Neuronal stem cell (in vitro differentiated cells): Measurements from ENCODE around the gene TRABD.

Experiments
- DNase-seq: peaks from one replicate; pipeline ENCODE4 v3.0.0-alpha.2; 2013; ENCODE audit warnings: low spot score
- H2AFZ ChIP-seq: one replicate; pipeline ENCODE4 v1.6.1; 2013; ENCODE audit warnings: mild to moderate bottlenecking, low read length, inconsistent platforms
- H2AK5ac ChIP-seq: 2 replicates; pipeline ENCODE4 v1.6.1; 2013; ENCODE audit warnings: low read depth, mild to moderate bottlenecking, inconsistent platforms, low read length, moderate library complexity, mixed read lengths
- H2BK120ac ChIP-seq: 2 replicates; pipeline ENCODE4 v1.6.1; 2013; ENCODE audit warnings: low read depth, mild to moderate bottlenecking, inconsistent platforms, low read length, moderate library complexity, mixed read lengths
- H2BK12ac ChIP-seq: one replicate; pipeline ENCODE4 v1.6.1; 2013; ENCODE audit warnings: low read length, inconsistent platforms
- H2BK15ac ChIP-seq: 2 replicates; pipeline ENCODE4 v1.6.1; 2013; ENCODE audit warnings: mild to moderate bottlenecking, low read length, inconsistent platforms, mixed read lengths
- H2BK5ac ChIP-seq: one replicate; pipeline ENCODE4 v1.6.1; 2013; ENCODE audit warnings: inconsistent platforms, mild to moderate bottlenecking, low read length, moderate library complexity
- H3K14ac ChIP-seq: one replicate; pipeline ENCODE4 v1.6.1; 2013; ENCODE audit warnings: low read length, inconsistent platforms
- H3K18ac ChIP-seq: 2 replicates; pipeline ENCODE4 v1.6.1; 2013; ENCODE audit warnings: low read length, inconsistent platforms
- H3K23ac ChIP-seq: 2 replicates; pipeline ENCODE4 v1.6.1; 2013; ENCODE audit warnings: low read depth, mild to moderate bottlenecking, mixed read lengths, low read length, inconsistent platforms; ENCODE audit not compliant: poor library complexity
- H3K27ac ChIP-seq: replicated peaks from 3 replicates; pipeline ENCODE4 v1.5.1; 2013; ENCODE audit warnings: low read length, inconsistent platforms
- H3K27me3 ChIP-seq, 3 experiments: 2 replicates each; pipeline ENCODE4 v1.6.1; 2013; ENCODE audit warnings: low read length in 3 of 3, mild to moderate bottlenecking in 2 of 3, inconsistent platforms in 1 of 3, low read depth in 1 of 3, mixed read lengths in 1 of 3, moderate library complexity in 1 of 3; ENCODE audit not compliant: control insufficient read depth in 3 of 3, insufficient read depth in 3 of 3
- H3K36me3 ChIP-seq, 2 donors: replicated peaks in 1 of 2; 2 replicates each; pipeline ENCODE4 v1.6.1; 2013; ENCODE audit warnings: low read length in 2 of 2; ENCODE audit not compliant: control insufficient read depth in 2 of 2, insufficient read depth in 2 of 2
- H3K4ac ChIP-seq: 2 replicates; pipeline ENCODE4 v1.6.1; 2013; ENCODE audit warnings: inconsistent platforms, mild to moderate bottlenecking, low read length, moderate library complexity
- H3K4me1 ChIP-seq, 2 donors: 1 replicate in 1 of 2; 2 replicates in 1 of 2; pipeline ENCODE4 v1.6.1; 2013; ENCODE audit warnings: low read length in 2 of 2, low read depth in 1 of 2; ENCODE audit not compliant: control insufficient read depth in 2 of 2, insufficient read depth in 1 of 2
- H3K4me2 ChIP-seq: one replicate; pipeline ENCODE4 v1.6.1; 2013; ENCODE audit warnings: mild to moderate bottlenecking, low read length, inconsistent platforms; ENCODE audit not compliant: insufficient read depth, poor library complexity, severe bottlenecking
- H3K4me3 ChIP-seq, 2 donors: 2 replicates each; pipeline ENCODE4 v1.5.1; 2013; ENCODE audit warnings: low read length in 2 of 2, mild to moderate bottlenecking in 2 of 2, inconsistent platforms in 1 of 2, moderate library complexity in 1 of 2
- H3K79me1 ChIP-seq: one replicate; pipeline ENCODE4 v1.6.1; 2013; ENCODE audit warnings: low read depth, mild to moderate bottlenecking, inconsistent platforms, low read length, moderate library complexity
- H3K9ac ChIP-seq: one replicate; pipeline ENCODE4 v1.6.1; 2013; ENCODE audit warnings: mild to moderate bottlenecking, low read depth, low read length, inconsistent platforms; ENCODE audit not compliant: poor library complexity
- H3K9me3 ChIP-seq, 2 donors: replicated peaks in 1 of 2; 2 replicates each; pipeline versions ENCODE3 to v1.6.1; 2013; ENCODE audit warnings: low read length in 2 of 2, mild to moderate bottlenecking in 2 of 2, inconsistent platforms in 1 of 2, low read depth in 1 of 2, mixed read lengths in 1 of 2, moderate library complexity in 1 of 2; ENCODE audit not compliant: control insufficient read depth in 2 of 2, insufficient read depth in 1 of 2
- H4K8ac ChIP-seq: one replicate; pipeline ENCODE4 v1.6.1; 2013; ENCODE audit warnings: low read depth, mild to moderate bottlenecking, inconsistent platforms, low read length, moderate library complexity
- H4K91ac ChIP-seq: one replicate; pipeline ENCODE4 v1.6.1; 2013; ENCODE audit warnings: low read length, low read depth, mild to moderate bottlenecking, inconsistent platforms; ENCODE audit not compliant: poor library complexity
- WGBS, 2 donors: extraction: QIAGEN DNeasy Blood & Tissue Kit; methylation state at CpG; one replicate each; pipeline ENCODE4 v1.1.7; 2013; ENCODE audit warnings: missing lambda C conversion rate in 2 of 2, mixed read lengths in 1 of 2; ENCODE audit not compliant: insufficient read length in 2 of 2, insufficient replicate concordance in 1 of 2; ENCODE audit errors: extremely low coverage in 2 of 2; 5-methylcytosine and 5-hydroxymethylcytosine counted together

TRABD gene

DNA sequence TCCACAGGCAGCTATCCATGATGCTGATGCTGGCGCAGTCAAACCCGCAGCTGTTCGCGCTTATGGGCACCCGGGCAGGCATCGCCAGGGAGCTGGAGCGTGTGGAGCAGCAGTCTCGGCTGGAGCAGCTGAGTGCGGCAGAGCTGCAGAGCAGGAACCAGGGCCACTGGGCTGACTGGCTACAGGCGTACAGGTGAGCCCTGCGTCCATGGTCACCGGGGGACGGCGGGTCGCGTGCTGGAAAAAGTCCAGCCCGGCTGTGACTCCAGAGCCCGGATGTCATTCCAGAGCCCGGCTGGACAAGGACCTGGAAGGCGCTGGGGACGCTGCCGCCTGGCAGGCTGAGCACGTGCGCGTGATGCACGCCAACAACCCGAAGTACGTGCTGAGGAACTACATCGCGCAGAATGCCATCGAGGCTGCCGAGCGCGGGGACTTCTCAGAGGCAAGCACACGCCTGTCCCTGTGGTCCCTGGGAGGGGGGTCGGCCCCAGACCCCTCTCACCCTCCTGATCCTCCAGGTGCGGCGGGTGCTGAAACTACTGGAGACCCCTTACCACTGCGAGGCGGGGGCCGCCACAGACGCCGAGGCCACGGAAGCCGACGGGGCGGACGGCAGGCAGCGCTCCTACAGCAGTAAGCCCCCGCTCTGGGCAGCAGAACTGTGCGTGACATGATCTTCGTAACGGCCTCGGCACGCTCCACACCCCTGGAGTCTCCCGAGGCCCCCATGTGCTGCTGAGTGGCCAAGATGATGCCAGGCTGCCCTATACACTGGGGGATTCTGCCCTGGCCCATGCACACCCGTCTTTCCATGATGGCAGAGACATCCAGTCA lies 31.2 kb downstream of the TRABD start:
- no CpG with 5 or more reads among the region's 57 CpGs for WGBS, 2 donors

DNA sequence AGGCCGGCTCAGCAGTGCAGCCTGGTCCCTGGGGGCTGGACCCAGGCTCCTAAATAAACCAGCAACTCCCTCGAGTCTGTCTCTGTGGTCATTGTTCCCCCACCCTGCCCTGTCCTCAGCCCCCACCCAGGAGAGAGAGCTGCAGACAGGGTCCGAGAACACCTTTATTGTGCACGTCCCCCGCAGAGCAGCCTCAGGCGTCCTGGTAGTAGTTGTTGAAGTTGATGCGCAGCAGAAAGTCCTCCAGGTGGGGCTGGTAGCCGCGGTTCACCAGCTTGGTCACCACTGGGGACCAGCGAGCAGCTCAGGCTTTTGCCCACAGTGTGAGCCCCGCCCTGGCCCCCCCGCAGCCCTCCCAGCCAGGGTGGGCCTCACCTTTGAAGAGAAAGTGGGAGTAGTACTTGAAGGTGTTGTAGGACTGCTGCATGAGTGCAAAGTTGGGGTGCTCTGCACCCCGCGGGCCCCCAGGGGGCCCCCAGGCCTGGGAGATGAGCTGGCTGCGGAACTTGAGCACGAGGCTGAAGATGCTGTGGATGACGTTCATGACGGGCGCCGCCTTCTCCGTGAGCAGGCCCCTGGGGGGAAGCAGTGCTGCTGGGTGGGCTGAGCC lies 31.9 kb downstream of the TRABD start:
- H3K23ac ChIP-seq, result peak overlapping the region; percentile 25
- H3K18ac ChIP-seq, result no peak overlapping the region
- no peak overlapping the region for H3K9ac ChIP-seq
- H3K9me3 ChIP-seq, result no peaks in the 10 kb centered on the region
- H3K4me3 ChIP-seq, result no peak overlapping the region
- no peak overlapping the region for H4K91ac ChIP-seq
- no peaks in the 10 kb centered on the region for H3K27me3 ChIP-seq
- peaks cover 8% of the 10 kb centered on the region for H3K79me1 ChIP-seq
- H2AFZ ChIP-seq, result no peak overlapping the region
- no peak overlapping the region for H3K4me2 ChIP-seq
- peaks cover 63 to 91% of the 10 kb centered on the region in 2 donors for H3K36me3 ChIP-seq
- H3K27ac ChIP-seq, result no peak overlapping the region
- no peak overlapping the region for H2AK5ac ChIP-seq
- H4K8ac ChIP-seq, result no peak overlapping the region
- no peak for DNase-seq
- no peak overlapping the region for H2BK5ac ChIP-seq
- no peaks in the 10 kb centered on the region for H3K4me1 ChIP-seq
- no peak overlapping the region for H3K14ac ChIP-seq
- no CpG with 5 or more reads among the region's 21 CpGs for WGBS, 2 donors
- no peak overlapping the region for H2BK15ac ChIP-seq
- no peak overlapping the region for H2BK120ac ChIP-seq
- H2BK12ac ChIP-seq, result no peak overlapping the region
- H3K4ac ChIP-seq, result no peak overlapping the region

More for the DNA sequence above, 31.2 kb downstream of the TRABD start:
- Histone ChIP-seq H3K4me1 (no peaks in the 10 kb centered on the region), H3K9ac (peak overlapping the region; percentile 15), H3K36me3 (peaks cover 61 to 91% of the 10 kb centered on the region in 2 donors), H3K4ac (no peak overlapping the region), H3K9me3 (no peaks in the 10 kb centered on the region), H2BK12ac (no peak overlapping the region), H2BK120ac (no peak overlapping the region), H3K14ac (no peak overlapping the region), H3K79me1 (peaks cover 8% of the 10 kb centered on the region), H2AFZ (no peak overlapping the region), H2AK5ac (no peak overlapping the region), H4K91ac (no peak overlapping the region), H3K4me3 (no peak overlapping the region), H2BK15ac (no peak overlapping the region), H4K8ac (peak overlapping the region; percentile 9), H2BK5ac (no peak overlapping the region), H3K23ac (peak overlapping the region; percentile 31), H3K27ac (no peak overlapping the region), H3K18ac (no peak overlapping the region), H3K27me3 (no peaks in the 10 kb centered on the region), H3K4me2 (no peak overlapping the region)
- DNase-seq, result no peak

DNA sequence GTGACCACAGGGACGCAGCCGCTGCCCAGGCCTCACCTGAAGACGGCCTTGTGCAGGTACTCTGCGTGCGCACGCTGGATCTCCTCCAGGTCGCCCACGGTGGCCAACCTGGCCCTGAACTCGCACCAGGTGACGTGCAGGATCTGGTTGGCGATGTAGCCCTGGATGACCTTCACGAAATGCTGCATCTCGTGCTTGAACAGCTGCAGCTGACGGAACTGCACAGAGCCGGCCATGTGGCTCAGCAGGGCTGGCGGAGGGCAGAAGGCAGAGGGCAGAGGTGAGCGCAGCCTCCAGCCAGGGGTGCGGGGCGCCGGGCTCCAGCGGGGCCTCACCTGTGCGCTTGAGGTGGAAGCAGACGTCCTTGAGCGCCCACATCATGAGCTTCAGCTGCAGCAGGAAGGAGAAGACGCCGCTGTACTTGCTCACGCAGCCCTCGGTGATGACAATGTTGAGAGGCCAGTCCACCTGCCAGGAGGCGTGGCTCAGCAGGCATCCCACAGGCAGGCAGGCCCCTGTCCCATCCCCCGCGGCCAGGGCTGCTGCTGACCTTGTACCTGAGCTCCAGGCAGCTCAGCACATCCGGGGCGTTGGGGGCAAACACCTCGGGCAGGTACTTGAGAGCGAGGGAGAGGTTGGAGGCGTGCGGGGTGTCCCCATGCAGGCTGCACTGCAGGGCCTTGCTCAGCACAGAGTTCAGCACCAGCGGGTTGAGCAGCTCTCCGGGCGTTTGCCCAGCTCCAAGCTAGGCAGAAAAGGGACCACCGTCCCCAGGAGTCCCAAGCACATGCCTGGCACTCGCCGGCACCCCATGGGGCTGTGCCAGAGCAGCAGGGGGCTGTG lies 32.7 kb downstream of the TRABD start:
- Histone ChIP-seq H2AK5ac (no peak overlapping the region), H3K9ac (no peak overlapping the region), H3K14ac (peak overlapping the region; percentile 38), H3K36me3 (peaks cover 64 to 91% of the 10 kb centered on the region in 2 donors), H4K8ac (no peak overlapping the region), H3K4me1 (no peaks in the 10 kb centered on the region), H2BK120ac (no peak overlapping the region), H2BK12ac (no peak overlapping the region), H2AFZ (no peak overlapping the region), H3K9me3 (no peaks in the 10 kb centered on the region), H3K79me1 (peaks cover 8% of the 10 kb centered on the region), H3K18ac (peak overlapping the region; percentile 38), H3K23ac (peak overlapping the region; percentile 25), H3K4me2 (no peak overlapping the region), H2BK15ac (no peak overlapping the region), H3K27me3 (no peaks in the 10 kb centered on the region), H3K4ac (no peak overlapping the region), H4K91ac (no peak overlapping the region), H3K4me3 (no peak overlapping the region), H3K27ac (no peak overlapping the region), H2BK5ac (no peak overlapping the region)
- no CpG with 5 or more reads among the region's 43 CpGs for WGBS, 2 donors
- DNase-seq, result no peak
